ENCODE measurements around the gene CNN2. TPM values are rescaled to one million over a fixed set of nuclear protein-coding genes. Genes with fewer than 3 reads are reported as not detected.

Gene CNN2
- total RNA-seq, 1 experiment from 2014 or later = 194 TPM

GRCh38 chr19:1062387-1063029, 36.1 kb downstream of the CNN2 start:
- H3K36me3 ChIP-seq (ENCODE audit: control insufficient read depth, insufficient read depth, low read length) = no peaks in the 10 kb centered on the region
- H3K9me3 ChIP-seq = no peaks in the 10 kb centered on the region
- BruUV-seq (replicated peaks) = no TSS peak
- no peaks in the 10 kb centered on the region for H3K27me3 Mint-ChIP-seq (ENCODE audit: insufficient read depth, unreplicated experiment)
- no peak overlapping the region for H3K4me3 ChIP-seq (ENCODE audit: low read depth, low read length)
- H3K9me3 Mint-ChIP-seq (ENCODE audit: unreplicated experiment) = no peaks in the 10 kb centered on the region
- no peak for DNase-seq
- ChIA-PET POLR2A (no interaction called here), CTCF (interaction anchor here (0.5 kb wide), 1 partner anchor 61 kb away, joined by 3 read pairs; no protein-coding TSS in a partner anchor)
- no peaks in the 10 kb centered on the region for H3K27me3 ChIP-seq (replicated peaks; ENCODE audit: control insufficient read depth, insufficient read depth, low read length)
- intact Hi-C loops (cut with micrococcal nuclease; ENCODE audit: unreplicated experiment) = no loop called here
- TF ChIP-seq CTCF (IDR thresholded peaks at IDR 0.05; ENCODE audit: insufficient read depth in 1 of 2, low read depth in 1 of 2, low read length in 1 of 2, severe bottlenecking in 1 of 2, unreplicated experiment in 1 of 2) = no peak
- peaks cover 15% of the 10 kb centered on the region for H3K4me1 ChIP-seq
- H3K4me3 Mint-ChIP-seq (ENCODE audit: unreplicated experiment) = no peak overlapping the region
- H3K36me3 Mint-ChIP-seq (ENCODE audit: insufficient read depth, unreplicated experiment) = peaks cover 43% of the 10 kb centered on the region
- no peaks in the 10 kb centered on the region for H3K4me1 Mint-ChIP-seq (ENCODE audit: low read depth, unreplicated experiment)
- no peak overlapping the region for H3K27ac Mint-ChIP-seq (ENCODE audit: unreplicated experiment)

GRCh38 chr19:1063030-1063908, 36.9 kb downstream of the CNN2 start:
- Histone ChIP-seq H3K27me3 (replicated peaks; ENCODE audit: control insufficient read depth, insufficient read depth, low read length) (no peaks in the 10 kb centered on the region), H3K9me3 (no peaks in the 10 kb centered on the region), H3K36me3 (ENCODE audit: control insufficient read depth, insufficient read depth, low read length) (no peaks in the 10 kb centered on the region), H3K4me1 (peaks cover 15% of the 10 kb centered on the region), H3K4me3 (ENCODE audit: low read depth, low read length) (no peak overlapping the region)
- H3K27ac Mint-ChIP-seq (ENCODE audit: unreplicated experiment) = peak overlapping the region; percentile 59
- POLR2A ChIA-PET = no interaction called here
- peak; percentile 72 to 75 for DNase-seq
- no TSS peak for BruUV-seq (replicated peaks)
- intact Hi-C loops (cut with micrococcal nuclease; ENCODE audit: unreplicated experiment) = no loop called here
- peak overlapping the region; percentile 84 for H3K4me3 Mint-ChIP-seq (ENCODE audit: unreplicated experiment)
- H3K4me1 Mint-ChIP-seq (ENCODE audit: low read depth, unreplicated experiment) = no peaks in the 10 kb centered on the region
- TF ChIP-seq CTCF (IDR thresholded peaks at IDR 0.05; ENCODE audit: insufficient read depth in 1 of 2, low read depth in 1 of 2, low read length in 1 of 2, severe bottlenecking in 1 of 2, unreplicated experiment in 1 of 2) = no peak
- H3K27me3 Mint-ChIP-seq (ENCODE audit: insufficient read depth, unreplicated experiment) = no peaks in the 10 kb centered on the region
- no peaks in the 10 kb centered on the region for H3K9me3 Mint-ChIP-seq (ENCODE audit: unreplicated experiment)
- CTCF ChIA-PET = interaction anchor here (1.8 kb wide), 1 partner anchor 35 kb away, joined by 9 read pairs; no protein-coding TSS in a partner anchor
- peaks cover 43% of the 10 kb centered on the region for H3K36me3 Mint-ChIP-seq (ENCODE audit: insufficient read depth, unreplicated experiment)

GRCh38 chr19:1063909-1064660, 37.7 kb downstream of the CNN2 start:
- POLR2A ChIA-PET = interaction anchor here (0.6 to 3.3 kb wide), 12 partner anchors 12 to 211 kb away, joined by 3 to 33 read pairs (median 6); partner anchors contain the start of genes ABCA7, CIRBP, CNN2 and GPX4
- intact Hi-C loops (cut with micrococcal nuclease; ENCODE audit: unreplicated experiment) = loop anchor here (1.0 to 2.0 kb wide), 2 partner anchors 23 to 39 kb away; partner anchors contain the start of gene GPX4
- Histone ChIP-seq H3K4me3 (ENCODE audit: low read depth, low read length) (peak overlapping the region; percentile 61), H3K4me1 (peaks cover 15% of the 10 kb centered on the region), H3K27me3 (replicated peaks; ENCODE audit: control insufficient read depth, insufficient read depth, low read length) (no peaks in the 10 kb centered on the region), H3K36me3 (ENCODE audit: control insufficient read depth, insufficient read depth, low read length) (no peaks in the 10 kb centered on the region), H3K9me3 (no peaks in the 10 kb centered on the region)
- DNase-seq = peak; percentile 83 to 86
- no peaks in the 10 kb centered on the region for H3K4me1 Mint-ChIP-seq (ENCODE audit: low read depth, unreplicated experiment)
- H3K27ac Mint-ChIP-seq (ENCODE audit: unreplicated experiment) = peak overlapping the region; percentile 77
- H3K36me3 Mint-ChIP-seq (ENCODE audit: insufficient read depth, unreplicated experiment) = peaks cover 51% of the 10 kb centered on the region
- CTCF ChIA-PET = interaction anchor here (0.6 to 2.6 kb wide), 8 partner anchors 11 to 199 kb away, joined by 3 to 9 read pairs (median 5); partner anchors contain the start of genes ABCA7, CNN2 and RNU6-2
- BruUV-seq (replicated peaks) = no TSS peak
- TF ChIP-seq CTCF (IDR thresholded peaks at IDR 0.05; ENCODE audit: insufficient read depth in 1 of 2, low read depth in 1 of 2, low read length in 1 of 2, severe bottlenecking in 1 of 2, unreplicated experiment in 1 of 2) = no peak
- no peaks in the 10 kb centered on the region for H3K27me3 Mint-ChIP-seq (ENCODE audit: insufficient read depth, unreplicated experiment)
- no peaks in the 10 kb centered on the region for H3K9me3 Mint-ChIP-seq (ENCODE audit: unreplicated experiment)
- peak overlapping the region; percentile 84 for H3K4me3 Mint-ChIP-seq (ENCODE audit: unreplicated experiment)
